ENCODE measurements around the gene ANKRD17.

DNA sequence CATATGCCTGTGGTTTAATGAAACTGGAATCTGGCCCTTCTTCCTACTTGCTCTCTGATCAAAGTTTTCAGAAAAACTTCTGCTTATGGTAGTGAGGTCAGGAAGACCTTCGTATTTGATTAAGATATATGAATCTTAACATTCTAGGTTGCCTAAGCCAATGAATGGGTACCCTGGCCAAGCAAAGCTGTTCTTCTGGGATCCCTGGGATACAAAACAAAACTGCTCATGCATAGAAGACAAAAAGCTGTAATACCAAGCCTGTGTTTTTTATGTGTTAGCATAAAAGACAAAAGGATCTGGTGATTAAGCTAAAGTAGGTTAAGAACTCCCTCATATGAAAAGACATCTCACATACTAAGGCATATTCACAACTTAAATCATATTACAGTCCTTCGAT is 21.6 kb downstream of the ANKRD17 start:
- TF ChIP-seq, protein P1, sequence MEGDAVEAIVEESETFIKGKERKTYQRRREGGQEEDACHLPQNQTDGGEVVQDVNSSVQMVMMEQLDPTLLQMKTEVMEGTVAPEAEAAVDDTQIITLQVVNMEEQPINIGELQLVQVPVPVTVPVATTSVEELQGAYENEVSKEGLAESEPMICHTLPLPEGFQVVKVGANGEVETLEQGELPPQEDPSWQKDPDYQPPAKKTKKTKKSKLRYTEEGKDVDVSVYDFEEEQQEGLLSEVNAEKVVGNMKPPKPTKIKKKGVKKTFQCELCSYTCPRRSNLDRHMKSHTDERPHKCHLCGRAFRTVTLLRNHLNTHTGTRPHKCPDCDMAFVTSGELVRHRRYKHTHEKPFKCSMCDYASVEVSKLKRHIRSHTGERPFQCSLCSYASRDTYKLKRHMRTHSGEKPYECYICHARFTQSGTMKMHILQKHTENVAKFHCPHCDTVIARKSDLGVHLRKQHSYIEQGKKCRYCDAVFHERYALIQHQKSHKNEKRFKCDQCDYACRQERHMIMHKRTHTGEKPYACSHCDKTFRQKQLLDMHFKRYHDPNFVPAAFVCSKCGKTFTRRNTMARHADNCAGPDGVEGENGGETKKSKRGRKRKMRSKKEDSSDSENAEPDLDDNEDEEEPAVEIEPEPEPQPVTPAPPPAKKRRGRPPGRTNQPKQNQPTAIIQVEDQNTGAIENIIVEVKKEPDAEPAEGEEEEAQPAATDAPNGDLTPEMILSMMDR (IDR thresholded peaks at IDR 0.05; ENCODE audit: low read depth, low read length, poor library complexity, severe bottlenecking), result no peak
- TF ChIP-seq EZH2phosphoT487 (IDR thresholded peaks at IDR 0.05; ENCODE audit: borderline replicate concordance, low read length), result no peak

Data from DOHH2 (cell line).